Putamen (tissue), 1 donor: Measurements from ENCODE around the gene MRPL32.

Source experiments
- DNase-seq: peaks from one replicate; pipeline ENCODE4 v3.0.0-alpha.2; 2016; ENCODE audit warnings: low spot score

Gene MRPL32

GRCh38 chr7:42928754-42929153 is 3.4 kb upstream of the MRPL32 start:
- no peak for DNase-seq

- DNase-seq, result no peak
These were observed 2.7 kb upstream of the MRPL32 start for GRCh38 chr7:42929449-42929848.

GRCh38 chr7:42930889-42931288 is 1.3 kb upstream of the MRPL32 start:
- no peak for DNase-seq

GRCh38 chr7:42931447-42931833 is 736 bp upstream of the MRPL32 start:
- no peak for DNase-seq

GRCh38 chr7:42932811-42933591 is 825 bp downstream of the MRPL32 start:
- no peak for DNase-seq

GRCh38 chr7:42934291-42934690 is 2.1 kb downstream of the MRPL32 start:
- DNase-seq, result no peak

- DNase-seq, result no peak
These were observed 3.7 kb downstream of the MRPL32 start for GRCh38 chr7:42935861-42936260.

GRCh38 chr7:42939457-42940240 is 7.5 kb downstream of the MRPL32 start:
- DNase-seq, result no peak

GRCh38 chr7:42940985-42941847 is 9.0 kb downstream of the MRPL32 start:
- peak; percentile 71 for DNase-seq

GRCh38 chr7:42945821-42946626 is 13.8 kb downstream of the MRPL32 start:
- DNase-seq, result no peak

- DNase-seq, result no peak
These were observed 14.4 kb downstream of the MRPL32 start for GRCh38 chr7:42946627-42946950.

GRCh38 chr7:42947521-42947920 is 15.3 kb downstream of the MRPL32 start:
- no peak for DNase-seq

- no peak for DNase-seq
These were observed 18.2 kb downstream of the MRPL32 start for GRCh38 chr7:42950417-42950816.

- no peak for DNase-seq
These were observed 20.2 kb downstream of the MRPL32 start for GRCh38 chr7:42952328-42952727.

GRCh38 chr7:42953994-42954393 is 21.8 kb downstream of the MRPL32 start:
- no peak for DNase-seq

- DNase-seq, result no peak
These were observed 23.9 kb downstream of the MRPL32 start for GRCh38 chr7:42956062-42956461.

GRCh38 chr7:42959549-42959948 is 27.4 kb downstream of the MRPL32 start:
- DNase-seq, result no peak

GRCh38 chr7:42960762-42961161 is 28.6 kb downstream of the MRPL32 start:
- DNase-seq, result no peak

GRCh38 chr7:42961170-42961569 is 29.0 kb downstream of the MRPL32 start:
- DNase-seq, result no peak

- no peak for DNase-seq
These were observed 32.1 kb downstream of the MRPL32 start for GRCh38 chr7:42964293-42964692.
